Measurements from ENCODE around the gene TMEM33.

Gene TMEM33

GRCh38 chr4:41890085-41890484, 45.1 kb upstream of the TMEM33 start:
- no peak for TF ChIP-seq EGR1 (IDR thresholded peaks at IDR 0.05)
- no peak for TF ChIP-seq TCF12 (IDR thresholded peaks at IDR 0.05; ENCODE audit: low read depth)
- no peak for TF ChIP-seq FOXM1 (IDR thresholded peaks at IDR 0.05; ENCODE audit: borderline replicate concordance, low read depth)

GRCh38 chr4:41896648-41897047, 38.6 kb upstream of the TMEM33 start:
- TF ChIP-seq MAX (IDR thresholded peaks at IDR 0.05) (no peak), NFIC (IDR thresholded peaks at IDR 0.05) (no peak), TEAD4 (IDR thresholded peaks at IDR 0.05) (no peak), CEBPB (IDR thresholded peaks at IDR 0.05) (no peak), YY1 (IDR thresholded peaks at IDR 0.05; ENCODE audit: low read depth) (no peak), USF1 (IDR thresholded peaks at IDR 0.05) (no peak), CREB1 (IDR thresholded peaks at IDR 0.05; ENCODE audit: low read depth) (no peak), TAF1 (IDR thresholded peaks at IDR 0.05; ENCODE audit: low read depth) (no peak), EP300 (IDR thresholded peaks at IDR 0.05; ENCODE audit: borderline replicate concordance) (no peak), TCF12 (IDR thresholded peaks at IDR 0.05; ENCODE audit: low read depth) (no peak), EGR1 (IDR thresholded peaks at IDR 0.05) (no peak), RAD21 (IDR thresholded peaks at IDR 0.05; ENCODE audit: low read depth) (no peak), REST (IDR thresholded peaks at IDR 0.05; ENCODE audit: low read depth) (no peak), FOXM1 (IDR thresholded peaks at IDR 0.05; ENCODE audit: borderline replicate concordance, low read depth) (no peak), ZBTB7A (IDR thresholded peaks at IDR 0.05; ENCODE audit: low read depth) (no peak)

- no peak for TF ChIP-seq YY1 (IDR thresholded peaks at IDR 0.05; ENCODE audit: low read depth)
- no peak for TF ChIP-seq CEBPB (IDR thresholded peaks at IDR 0.05)
- TF ChIP-seq FOXM1 (IDR thresholded peaks at IDR 0.05; ENCODE audit: borderline replicate concordance, low read depth): no peak
- no peak for TF ChIP-seq MAX (IDR thresholded peaks at IDR 0.05)
- TF ChIP-seq REST (IDR thresholded peaks at IDR 0.05; ENCODE audit: low read depth): no peak
- no peak for TF ChIP-seq EGR1 (IDR thresholded peaks at IDR 0.05)
- no peak for TF ChIP-seq TCF12 (IDR thresholded peaks at IDR 0.05; ENCODE audit: low read depth)
- no peak for TF ChIP-seq EP300 (IDR thresholded peaks at IDR 0.05; ENCODE audit: borderline replicate concordance)
- TF ChIP-seq ZBTB7A (IDR thresholded peaks at IDR 0.05; ENCODE audit: low read depth): no peak
Measured at GRCh38 chr4:41897698-41898097, 37.5 kb upstream of the TMEM33 start.

- TF ChIP-seq TCF12 (IDR thresholded peaks at IDR 0.05; ENCODE audit: low read depth): no peak
- no peak for TF ChIP-seq MAX (IDR thresholded peaks at IDR 0.05)
- TF ChIP-seq RAD21 (IDR thresholded peaks at IDR 0.05; ENCODE audit: low read depth): no peak
- no peak for TF ChIP-seq CEBPB (IDR thresholded peaks at IDR 0.05)
- no peak for TF ChIP-seq REST (IDR thresholded peaks at IDR 0.05; ENCODE audit: low read depth)
- no peak for TF ChIP-seq EGR1 (IDR thresholded peaks at IDR 0.05)
- TF ChIP-seq YY1 (IDR thresholded peaks at IDR 0.05; ENCODE audit: low read depth): no peak
- TF ChIP-seq TAF1 (IDR thresholded peaks at IDR 0.05; ENCODE audit: low read depth): no peak
- no peak for TF ChIP-seq ZBTB7A (IDR thresholded peaks at IDR 0.05; ENCODE audit: low read depth)
- TF ChIP-seq TEAD4 (IDR thresholded peaks at IDR 0.05): no peak
- no peak for TF ChIP-seq NFIC (IDR thresholded peaks at IDR 0.05)
- TF ChIP-seq CREB1 (IDR thresholded peaks at IDR 0.05; ENCODE audit: low read depth): no peak
- no peak for TF ChIP-seq EP300 (IDR thresholded peaks at IDR 0.05; ENCODE audit: borderline replicate concordance)
Measured at GRCh38 chr4:41912546-41912945, 22.7 kb upstream of the TMEM33 start.

- TF ChIP-seq CEBPB (IDR thresholded peaks at IDR 0.05) (no peak), ZBTB7A (IDR thresholded peaks at IDR 0.05; ENCODE audit: low read depth) (no peak), TAF1 (IDR thresholded peaks at IDR 0.05; ENCODE audit: low read depth) (no peak), MAX (IDR thresholded peaks at IDR 0.05) (no peak), YY1 (IDR thresholded peaks at IDR 0.05; ENCODE audit: low read depth) (no peak), EP300 (IDR thresholded peaks at IDR 0.05; ENCODE audit: borderline replicate concordance) (no peak), EGR1 (IDR thresholded peaks at IDR 0.05) (no peak), TEAD4 (IDR thresholded peaks at IDR 0.05) (no peak), RAD21 (IDR thresholded peaks at IDR 0.05; ENCODE audit: low read depth) (no peak), FOXM1 (IDR thresholded peaks at IDR 0.05; ENCODE audit: borderline replicate concordance, low read depth) (no peak)
Measured at GRCh38 chr4:41913509-41913908, 21.7 kb upstream of the TMEM33 start.

Measured in Ishikawa (cell line).